ENCODE data around the gene RHOU. TPM values are rescaled to one million over a fixed set of nuclear protein-coding genes. Genes with fewer than 3 reads are reported as not detected.

RHOU gene
- total and polyA plus RNA-seq, 2 donors (not counting 3 experiments of a cell fraction or from before 2014, with no cell fraction given), result 0.04 to 0.40 TPM

- Histone ChIP-seq H3K4me1 (ENCODE audit: control insufficient read depth, extremely low read depth, insufficient read depth, low read length) (no peaks in the 10 kb centered on the region), H3K79me2 (ENCODE audit: control insufficient read depth, insufficient read depth, low read length) (no peaks in the 10 kb centered on the region), H3K27me3 (ENCODE audit: control insufficient read depth in 2 of 2, insufficient read depth in 2 of 2, low read length in 2 of 2) (no peaks in the 10 kb centered on the region), H3K9me3 (replicated peaks; ENCODE audit: control insufficient read depth, insufficient read depth, low read length) (no peaks in the 10 kb centered on the region), H3K4me2 (ENCODE audit: insufficient read depth, low read length) (no peak overlapping the region), H3K4me3 (replicated peaks in 1 of 3; ENCODE audit: insufficient read depth in 1 of 3, low read depth in 1 of 3, low read length in 3 of 3) (no peak overlapping the region), H3K9me1 (replicated peaks; ENCODE audit: control insufficient read depth, extremely low read depth, insufficient read depth, low read length) (no peaks in the 10 kb centered on the region), H4K20me1 (replicated peaks; ENCODE audit: control insufficient read depth, extremely low read depth, insufficient read depth, low read length) (no peaks in the 10 kb centered on the region), H3K9ac (replicated peaks; ENCODE audit: extremely low read depth, insufficient read depth, low read length) (no peak overlapping the region), H3K27ac (ENCODE audit: insufficient read depth, low read depth, low read length) (no peak overlapping the region), H2AFZ (ENCODE audit: low read depth, low read length) (no peak overlapping the region), H3K36me3 (ENCODE audit: control insufficient read depth in 2 of 2, extremely low read depth in 1 of 2, insufficient read depth in 2 of 2, low read length in 2 of 2) (no peaks in the 10 kb centered on the region)
- POLR2A ChIA-PET, result no interaction called here
- CTCF ChIA-PET, result interaction anchor here (0.6 to 1.5 kb wide), 3 partner anchors 14 to 778 kb away, joined by 3 to 5 read pairs (median 4); no protein-coding TSS in a partner anchor
- DNase-seq (ENCODE audit: low read depth, low spot score) (no peak), FAIRE-seq (no peak)
- no peak for TF ChIP-seq POLR2A (IDR thresholded peaks at IDR 0.05; ENCODE audit: low read depth, low read length)
- no peak for TF ChIP-seq EZH2 (IDR thresholded peaks at IDR 0.05; ENCODE audit: borderline replicate concordance, low read depth, low read length, severe bottlenecking)
- no peak for TF ChIP-seq MYC (IDR thresholded peaks at IDR 0.05; ENCODE audit: low read depth, low read length)
- intact Hi-C loops (cut with micrococcal nuclease) (no loop called here), dilution Hi-C loops (cut with MboI; ENCODE audit: extremely low pct_ligation_motif_present, low sequenced_read_pairs) (no loop called here)
- BruUV-seq (replicated peaks), result no TSS peak
These were observed 47.7 kb upstream of the RHOU start for GRCh38 chr1:228687587-228687986.

GRCh38 chr1:228689255-228689654 lies 46.0 kb upstream of the RHOU start:
- Histone ChIP-seq H3K9me3 (replicated peaks; ENCODE audit: control insufficient read depth, insufficient read depth, low read length) (no peaks in the 10 kb centered on the region), H3K27ac (ENCODE audit: insufficient read depth, low read depth, low read length) (no peak overlapping the region), H2AFZ (ENCODE audit: low read depth, low read length) (no peak overlapping the region), H3K36me3 (ENCODE audit: control insufficient read depth in 2 of 2, extremely low read depth in 1 of 2, insufficient read depth in 2 of 2, low read length in 2 of 2) (no peaks in the 10 kb centered on the region), H3K9me1 (replicated peaks; ENCODE audit: control insufficient read depth, extremely low read depth, insufficient read depth, low read length) (no peaks in the 10 kb centered on the region), H3K4me3 (replicated peaks in 1 of 3; ENCODE audit: insufficient read depth in 1 of 3, low read depth in 1 of 3, low read length in 3 of 3) (no peak overlapping the region), H3K27me3 (ENCODE audit: control insufficient read depth in 2 of 2, insufficient read depth in 2 of 2, low read length in 2 of 2) (no peaks in the 10 kb centered on the region), H3K79me2 (ENCODE audit: control insufficient read depth, insufficient read depth, low read length) (no peaks in the 10 kb centered on the region), H3K4me2 (ENCODE audit: insufficient read depth, low read length) (no peak overlapping the region), H4K20me1 (replicated peaks; ENCODE audit: control insufficient read depth, extremely low read depth, insufficient read depth, low read length) (no peaks in the 10 kb centered on the region), H3K9ac (replicated peaks; ENCODE audit: extremely low read depth, insufficient read depth, low read length) (no peak overlapping the region), H3K4me1 (ENCODE audit: control insufficient read depth, extremely low read depth, insufficient read depth, low read length) (no peaks in the 10 kb centered on the region)
- CTCF ChIA-PET, result interaction anchor here (1.0 to 6.2 kb wide), 3 partner anchors 9 to 539 kb away, joined by 3 to 47 read pairs (median 3); no protein-coding TSS in a partner anchor
- intact Hi-C loops (cut with micrococcal nuclease) (no loop called here), dilution Hi-C loops (cut with MboI; ENCODE audit: extremely low pct_ligation_motif_present, low sequenced_read_pairs) (no loop called here)
- FAIRE-seq, result no peak
- no peak for DNase-seq (ENCODE audit: low read depth, low spot score)
- POLR2A ChIA-PET, result no interaction called here
- no TSS peak for BruUV-seq (replicated peaks)
- TF ChIP-seq MAX (IDR thresholded peaks at IDR 0.05; ENCODE audit: insufficient read depth, insufficient read length), result no peak
- TF ChIP-seq CTCF (IDR thresholded peaks at IDR 0.05; ENCODE audit: extremely low read depth in 1 of 2, insufficient read depth in 1 of 2, low read depth in 1 of 2, low read length in 2 of 2), result no peak
- TF ChIP-seq MYC (IDR thresholded peaks at IDR 0.05; ENCODE audit: low read depth, low read length), result no peak
- TF ChIP-seq POLR2A (IDR thresholded peaks at IDR 0.05; ENCODE audit: low read depth, low read length), result no peak
- no peak for TF ChIP-seq GATA2 (IDR thresholded peaks at IDR 0.05; ENCODE audit: insufficient read depth, insufficient read length, low read depth, low read length)
- no peak for TF ChIP-seq FOS (IDR thresholded peaks at IDR 0.05; ENCODE audit: borderline replicate concordance, insufficient read depth, low read length)
- no peak for TF ChIP-seq POLR2AphosphoS5 (IDR thresholded peaks at IDR 0.05; ENCODE audit: insufficient read depth, low read depth, low read length)
- TF ChIP-seq JUN (IDR thresholded peaks at IDR 0.05; ENCODE audit: borderline replicate concordance, insufficient read depth, insufficient read length, low read depth), result no peak
- no peak for TF ChIP-seq EZH2 (IDR thresholded peaks at IDR 0.05; ENCODE audit: borderline replicate concordance, low read depth, low read length, severe bottlenecking)

All from endothelial cell of umbilical vein (primary cell).